ENCODE data around the gene NME7. TPM values are rescaled to one million over a fixed set of nuclear protein-coding genes. Genes with fewer than 3 reads are reported as not detected.
A peak's percentile ranks its signal among the peaks of the same experiment; 100 is the strongest.

NME7 gene
- total RNA-seq, 2 donors from 2014 or later, result 10.3 to 16.3 TPM

DNA sequence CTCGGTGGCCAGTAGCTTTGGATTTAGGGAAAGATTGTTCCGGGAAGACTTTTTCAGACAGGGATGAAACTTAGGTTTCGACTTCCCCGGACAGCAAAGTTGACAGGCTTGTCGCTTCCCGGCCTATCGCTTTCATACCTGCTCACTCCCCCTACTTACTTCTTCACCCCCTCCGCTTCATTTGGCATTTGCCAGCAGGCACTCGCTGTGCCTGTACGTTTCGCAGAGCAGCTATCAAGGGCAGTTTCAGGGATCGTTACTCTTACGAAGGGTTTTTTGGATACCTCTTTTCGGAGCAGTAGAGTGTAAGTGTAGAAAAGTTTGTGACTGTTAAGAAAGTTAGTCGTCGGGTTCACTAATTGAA is 791 bp upstream of the NME7 start:
- Histone ChIP-seq H3K27ac (peak overlapping the region; percentile 82 to 86), H3K4me3 (peak overlapping the region; percentile 54 to 59), H3K9me3 (no peaks in the 10 kb centered on the region), H3K4me1 (replicated peaks) (no peaks in the 10 kb centered on the region), H3K36me3 (no peaks in the 10 kb centered on the region), H3K27me3 (replicated peaks; ENCODE audit: insufficient read depth) (no peaks in the 10 kb centered on the region)
- 0% methylated on average over 16 of the region's 16 CpGs for WGBS
- no peak for TF ChIP-seq CTCF (IDR thresholded peaks at IDR 0.05)
- no peak for TF ChIP-seq POLR2AphosphoS5 (IDR thresholded peaks at IDR 0.05)
- TF ChIP-seq POLR2A (IDR thresholded peaks at IDR 0.05), result no peak
- peak; percentile 13 for DNase-seq (ENCODE audit: low spot score)
- intact Hi-C loops (cut with DNase I), result loop anchor here (10.0 kb wide), 1 partner anchor 176 kb away; no protein-coding TSS in a partner anchor

GRCh38 chr1:169367096-169367685 is 406 bp downstream of the NME7 start:
- no peak for DNase-seq (ENCODE audit: low spot score)
- WGBS, result 11% methylated on average over 15 of the region's 15 CpGs
- Histone ChIP-seq H3K4me1 (replicated peaks) (no peaks in the 10 kb centered on the region), H3K4me3 (peak overlapping the region; percentile 54 to 59), H3K27me3 (replicated peaks; ENCODE audit: insufficient read depth) (no peaks in the 10 kb centered on the region), H3K9me3 (no peaks in the 10 kb centered on the region), H3K27ac (peak overlapping the region; percentile 82 to 86), H3K36me3 (no peaks in the 10 kb centered on the region)
- intact Hi-C loops (cut with DNase I), result loop anchor here (10.0 kb wide), 1 partner anchor 178 kb away; no protein-coding TSS in a partner anchor
- no peak for TF ChIP-seq POLR2AphosphoS5 (IDR thresholded peaks at IDR 0.05)
- no peak for TF ChIP-seq POLR2A (IDR thresholded peaks at IDR 0.05)
- no peak for TF ChIP-seq CTCF (IDR thresholded peaks at IDR 0.05)

GRCh38 chr1:169364948-169365347 is 2.6 kb downstream of the NME7 start:
- Histone ChIP-seq H3K4me3 (no peak overlapping the region), H3K4me1 (replicated peaks) (no peaks in the 10 kb centered on the region), H3K36me3 (no peaks in the 10 kb centered on the region), H3K27me3 (replicated peaks; ENCODE audit: insufficient read depth) (no peaks in the 10 kb centered on the region), H3K27ac (no peak overlapping the region), H3K9me3 (no peaks in the 10 kb centered on the region)
- 100% methylated on average over 2 of the region's 2 CpGs for WGBS
- intact Hi-C loops (cut with DNase I), result loop anchor here (10.0 kb wide), 1 partner anchor 180 kb away; no protein-coding TSS in a partner anchor
- no peak for DNase-seq (ENCODE audit: low spot score)
- no peak for TF ChIP-seq POLR2AphosphoS5 (IDR thresholded peaks at IDR 0.05)
- TF ChIP-seq POLR2A (IDR thresholded peaks at IDR 0.05), result no peak
- TF ChIP-seq CTCF (IDR thresholded peaks at IDR 0.05), result no peak

- H3K27ac ChIP-seq, result no peak overlapping the region
- H3K4me3 ChIP-seq, result no peak overlapping the region
- H3K4me1 ChIP-seq (replicated peaks), result no peaks in the 10 kb centered on the region
- H3K27me3 ChIP-seq (replicated peaks; ENCODE audit: insufficient read depth), result no peaks in the 10 kb centered on the region
- H3K36me3 ChIP-seq, result no peaks in the 10 kb centered on the region
- no peak for DNase-seq (ENCODE audit: low spot score)
- TF ChIP-seq POLR2A (IDR thresholded peaks at IDR 0.05) (no peak), POLR2AphosphoS5 (IDR thresholded peaks at IDR 0.05) (no peak), CTCF (IDR thresholded peaks at IDR 0.05) (no peak)
- no peaks in the 10 kb centered on the region for H3K9me3 ChIP-seq
- WGBS, result 85% methylated on average over 5 of the region's 5 CpGs
- intact Hi-C loops (cut with DNase I), result loop anchor here (10.0 kb wide), 1 partner anchor 182 kb away; no protein-coding TSS in a partner anchor
Measured at GRCh38 chr1:169363046-169363730, 4.4 kb downstream of the NME7 start.
